Astrocyte of the spinal cord (primary cell): ENCODE data around the gene DNM2.

Experiments used
- DNase-seq: peaks from one replicate; pipeline ENCODE4 v3.0.0; 2011; ENCODE audit warnings: low read depth, low spot score
- H3K4me3 ChIP-seq: 2 replicates; pipeline ENCODE4 v1.5.1; 2011; ENCODE audit warnings: low read depth, mild to moderate bottlenecking, low read length, moderate library complexity
- CTCF ChIP-seq: IDR thresholded peaks from 2 replicates; pipeline ENCODE4 v1.5.1; 2012; ENCODE audit warnings: low read depth, mild to moderate bottlenecking, low read length, inconsistent platforms
- in situ Hi-C: cut with HindIII; loops from 2 replicates; pipeline ENCODE4 v1.10.0; 2017; ENCODE audit warnings: low sequenced_read_pairs

The DNM2 gene

GRCh38 chr19:10802479-10802878 lies 84.6 kb downstream of the DNM2 start:
- DNase-seq: no peak
- in situ Hi-C loops: no loop called here
- no peak for TF ChIP-seq CTCF
- H3K4me3 ChIP-seq: no peak overlapping the region

- no peak for DNase-seq
- no peak overlapping the region for H3K4me3 ChIP-seq
- no peak for TF ChIP-seq CTCF
- in situ Hi-C loops: no loop called here
These were observed 85.4 kb downstream of the DNM2 start for GRCh38 chr19:10803252-10803651.

GRCh38 chr19:10805065-10805757 lies 87.3 kb downstream of the DNM2 start:
- no peak for TF ChIP-seq CTCF
- DNase-seq: no peak
- in situ Hi-C loops: no loop called here
- H3K4me3 ChIP-seq: no peak overlapping the region

- no peak for TF ChIP-seq CTCF
- no peak overlapping the region for H3K4me3 ChIP-seq
- in situ Hi-C loops: no loop called here
- no peak for DNase-seq
These were observed 87.9 kb downstream of the DNM2 start for GRCh38 chr19:10805758-10806247.

GRCh38 chr19:10808937-10809649 lies 91.2 kb downstream of the DNM2 start:
- no peak for TF ChIP-seq CTCF
- DNase-seq: peak; percentile 82
- in situ Hi-C loops: no loop called here
- H3K4me3 ChIP-seq: no peak overlapping the region

- TF ChIP-seq CTCF: no peak
- no peak overlapping the region for H3K4me3 ChIP-seq
These were observed 91.9 kb downstream of the DNM2 start for GRCh38 chr19:10809651-10810285.

More at GRCh38 chr19:10809651-10810285, 91.9 kb downstream of the DNM2 start:
- no peak for DNase-seq
- in situ Hi-C loops: no loop called here
